Measurements from ENCODE around the gene RTEL1.
"Not testable (repeated sequence)": the region's sequence is repeated elsewhere in the genome, so short reads cannot be mapped to it uniquely, and the experiment has no call there.

Gene RTEL1

DNA sequence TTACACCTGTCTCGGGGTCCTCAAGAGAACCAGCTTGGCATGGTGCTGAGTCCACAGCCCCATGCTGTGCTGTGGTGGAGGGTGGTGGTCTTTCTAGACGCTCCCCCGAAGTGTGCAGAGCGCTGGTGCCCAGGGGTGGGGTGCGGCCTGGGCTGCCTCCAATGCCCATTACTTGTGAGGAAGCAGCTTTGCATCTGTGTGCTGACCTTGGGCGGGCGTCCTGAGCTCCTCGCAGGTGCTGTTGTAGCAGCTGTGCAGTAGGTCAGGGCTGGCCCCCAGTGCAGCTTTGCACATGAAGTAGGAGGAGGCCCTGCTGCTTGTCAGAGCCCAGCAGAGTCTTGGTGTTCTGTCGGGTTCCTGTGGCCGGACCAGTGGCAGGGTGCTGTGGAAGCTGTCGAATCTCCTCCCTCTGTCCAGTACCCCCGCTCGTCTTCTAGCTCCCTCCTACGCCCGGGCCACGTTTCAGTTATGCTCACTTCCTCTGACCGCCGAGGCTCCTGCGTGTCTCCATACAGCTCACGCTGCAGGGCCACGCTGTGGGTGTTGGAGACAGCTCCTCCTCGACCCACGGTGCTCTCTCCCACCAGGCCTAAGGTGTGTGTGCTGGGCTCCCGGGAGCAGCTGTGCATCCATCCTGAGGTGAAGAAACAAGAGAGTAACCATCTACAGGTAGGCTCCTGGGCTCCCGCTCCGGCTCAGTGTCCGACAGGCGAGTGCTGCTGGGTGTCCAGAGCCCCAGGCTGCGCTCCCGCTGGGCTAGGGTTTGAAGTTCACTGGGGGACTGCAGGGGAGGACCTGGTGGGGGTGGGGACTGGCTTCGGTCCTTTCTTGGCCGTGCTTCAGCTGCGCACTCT lies 4.1 kb downstream of the RTEL1 start:
- H3K4me3 ChIP-seq (ENCODE audit: low read depth in 1 of 2, low read length in 2 of 2) = no peak overlapping the region
- H3K36me3 ChIP-seq (ENCODE audit: control insufficient read depth in 1 of 2, insufficient read depth in 2 of 2, low read length in 2 of 2) = peaks cover 14 to 42% of the 10 kb centered on the region in 2 donors
- no peaks in the 10 kb centered on the region for H3K9me3 ChIP-seq (ENCODE audit: control insufficient read depth in 1 of 2, low read length in 2 of 2)
- H3K27me3 ChIP-seq (ENCODE audit: low read depth, low read length) = no peaks in the 10 kb centered on the region
- no peak overlapping the region for H3K27ac ChIP-seq (ENCODE audit: low read length)
- H3K4me1 ChIP-seq (ENCODE audit: control insufficient read depth in 1 of 2, insufficient read depth in 2 of 2, low read length in 2 of 2) = peaks cover 0 to 21% of the 10 kb centered on the region in 2 donors

DNA sequence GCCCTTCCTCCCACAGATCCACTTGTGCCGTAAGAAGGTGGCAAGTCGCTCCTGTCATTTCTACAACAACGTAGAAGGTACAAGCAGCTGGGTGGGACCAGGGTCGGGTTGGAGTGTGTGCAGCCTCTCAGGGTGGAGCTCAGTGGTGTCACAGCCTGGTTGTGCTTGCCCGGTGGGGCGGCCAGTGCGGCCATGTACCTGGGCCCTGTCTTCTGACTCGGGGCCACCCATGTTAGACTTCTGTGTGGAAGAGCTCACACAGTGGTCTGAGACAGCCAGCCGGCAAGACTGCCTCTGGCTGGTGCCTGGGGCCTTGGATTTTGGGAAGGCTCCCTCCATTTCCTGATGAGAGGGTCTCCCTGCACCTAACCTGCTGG lies 4.7 kb downstream of the RTEL1 start:
- H3K36me3 ChIP-seq (ENCODE audit: control insufficient read depth in 1 of 2, insufficient read depth in 2 of 2, low read length in 2 of 2) = peaks cover 14 to 48% of the 10 kb centered on the region in 2 donors
- no peaks in the 10 kb centered on the region for H3K27me3 ChIP-seq (ENCODE audit: low read depth, low read length)
- peaks cover 0 to 15% of the 10 kb centered on the region in 2 donors for H3K4me1 ChIP-seq (ENCODE audit: control insufficient read depth in 1 of 2, insufficient read depth in 2 of 2, low read length in 2 of 2)
- no peak overlapping the region for H3K4me3 ChIP-seq (ENCODE audit: low read depth in 1 of 2, low read length in 2 of 2)
- H3K27ac ChIP-seq (ENCODE audit: low read length) = no peak overlapping the region
- no peaks in the 10 kb centered on the region for H3K9me3 ChIP-seq (ENCODE audit: control insufficient read depth in 1 of 2, low read length in 2 of 2)

- no peaks in the 10 kb centered on the region for H3K9me3 ChIP-seq (ENCODE audit: control insufficient read depth in 1 of 2, low read length in 2 of 2)
- no peak overlapping the region for H3K27ac ChIP-seq (ENCODE audit: low read length)
- peaks cover 0 to 13% of the 10 kb centered on the region in 2 donors for H3K4me1 ChIP-seq (ENCODE audit: control insufficient read depth in 1 of 2, insufficient read depth in 2 of 2, low read length in 2 of 2)
- no peaks in the 10 kb centered on the region for H3K27me3 ChIP-seq (ENCODE audit: low read depth, low read length)
- H3K4me3 ChIP-seq (ENCODE audit: low read depth in 1 of 2, low read length in 2 of 2) = no peak overlapping the region
- H3K36me3 ChIP-seq (ENCODE audit: control insufficient read depth in 1 of 2, insufficient read depth in 2 of 2, low read length in 2 of 2) = peaks cover 18 to 55% of the 10 kb centered on the region in 2 donors
These were observed 5.4 kb downstream of the RTEL1 start for GRCh38 chr20:63663332-63664066.

- H3K4me1 ChIP-seq (ENCODE audit: control insufficient read depth in 1 of 2, insufficient read depth in 2 of 2, low read length in 2 of 2) = peaks cover 0 to 7% of the 10 kb centered on the region in 2 donors
- H3K36me3 ChIP-seq (ENCODE audit: control insufficient read depth in 1 of 2, insufficient read depth in 2 of 2, low read length in 2 of 2) = peaks cover 18 to 63% of the 10 kb centered on the region in 2 donors
- H3K27me3 ChIP-seq (ENCODE audit: low read depth, low read length) = no peaks in the 10 kb centered on the region
- no peaks in the 10 kb centered on the region for H3K9me3 ChIP-seq (ENCODE audit: control insufficient read depth in 1 of 2, low read length in 2 of 2)
- H3K27ac ChIP-seq (ENCODE audit: low read length) = no peak overlapping the region
- H3K4me3 ChIP-seq (ENCODE audit: low read depth in 1 of 2, low read length in 2 of 2) = no peak overlapping the region
These were observed 6.2 kb downstream of the RTEL1 start for GRCh38 chr20:63664143-63664851.

- Histone ChIP-seq H3K4me3 (ENCODE audit: low read depth in 1 of 2, low read length in 2 of 2) (no peak overlapping the region), H3K27me3 (ENCODE audit: low read depth, low read length) (no peaks in the 10 kb centered on the region), H3K4me1 (ENCODE audit: control insufficient read depth in 1 of 2, insufficient read depth in 2 of 2, low read length in 2 of 2) (no peaks in the 10 kb centered on the region), H3K9me3 (ENCODE audit: control insufficient read depth in 1 of 2, low read length in 2 of 2) (no peaks in the 10 kb centered on the region), H3K36me3 (ENCODE audit: control insufficient read depth in 1 of 2, insufficient read depth in 2 of 2, low read length in 2 of 2) (peaks cover 18 to 64% of the 10 kb centered on the region in 2 donors), H3K27ac (ENCODE audit: low read length) (no peak overlapping the region)
These were observed 6.9 kb downstream of the RTEL1 start for GRCh38 chr20:63664861-63665594.

DNA sequence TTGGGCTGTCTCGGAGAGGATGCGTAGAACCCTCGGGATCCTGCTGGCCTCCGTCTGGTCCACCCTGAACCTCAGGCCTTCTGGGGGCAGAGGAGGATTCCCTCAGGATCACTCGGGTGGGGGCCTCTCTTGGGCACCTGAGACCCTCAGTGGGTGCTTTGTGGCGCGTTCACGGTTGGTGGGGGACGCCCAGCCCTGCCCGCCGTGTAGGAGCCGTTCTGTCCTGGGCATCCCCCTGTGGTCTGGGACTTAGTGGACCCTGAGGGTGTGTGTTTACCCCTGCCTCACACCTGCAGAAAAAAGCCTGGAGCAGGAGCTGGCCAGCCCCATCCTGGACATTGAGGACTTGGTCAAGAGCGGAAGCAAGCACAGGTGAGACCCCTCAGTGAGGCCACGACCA lies 7.6 kb downstream of the RTEL1 start:
- peaks cover 18 to 64% of the 10 kb centered on the region in 2 donors for H3K36me3 ChIP-seq (ENCODE audit: control insufficient read depth in 1 of 2, insufficient read depth in 2 of 2, low read length in 2 of 2)

DNA sequence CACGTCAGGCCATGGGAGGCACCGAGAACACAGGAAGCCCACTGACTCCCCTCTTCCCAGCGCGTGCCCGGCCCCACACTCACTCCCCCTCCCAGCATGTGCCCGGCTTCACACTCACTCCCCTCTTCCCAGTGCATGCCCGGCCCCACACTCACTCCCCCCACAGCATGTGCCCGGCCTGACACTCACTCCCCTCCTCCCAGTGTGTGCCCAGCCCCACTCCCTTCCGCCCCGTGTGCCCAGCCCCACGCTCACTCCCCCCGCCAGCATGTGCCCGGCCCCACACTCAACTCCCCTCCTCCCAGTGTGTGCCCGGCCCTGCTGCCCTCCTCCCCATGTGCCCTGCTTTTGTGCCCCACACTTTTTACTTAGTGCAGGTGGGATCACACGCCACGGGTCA lies 9.7 kb downstream of the RTEL1 start:
- Histone ChIP-seq H3K4me1 (ENCODE audit: control insufficient read depth in 1 of 2, insufficient read depth in 2 of 2, low read length in 2 of 2) (no peaks in the 10 kb centered on the region), H3K9me3 (ENCODE audit: control insufficient read depth in 1 of 2, low read length in 2 of 2) (no peaks in the 10 kb centered on the region), H3K27me3 (ENCODE audit: low read depth, low read length) (no peaks in the 10 kb centered on the region), H3K4me3 (ENCODE audit: low read depth in 1 of 2, low read length in 2 of 2) (no peak overlapping the region), H3K36me3 (ENCODE audit: control insufficient read depth in 1 of 2, insufficient read depth in 2 of 2, low read length in 2 of 2) (peaks cover 8 to 51% of the 10 kb centered on the region in 2 donors), H3K27ac (ENCODE audit: low read length) (no peak overlapping the region)

More for the DNA sequence above, 7.6 kb downstream of the RTEL1 start:
- H3K4me3 ChIP-seq (ENCODE audit: low read depth in 1 of 2, low read length in 2 of 2) = no peak overlapping the region
- no peaks in the 10 kb centered on the region for H3K4me1 ChIP-seq (ENCODE audit: control insufficient read depth in 1 of 2, insufficient read depth in 2 of 2, low read length in 2 of 2)
- no peak overlapping the region for H3K27ac ChIP-seq (ENCODE audit: low read length)
- no peaks in the 10 kb centered on the region for H3K27me3 ChIP-seq (ENCODE audit: low read depth, low read length)
- no peaks in the 10 kb centered on the region for H3K9me3 ChIP-seq (ENCODE audit: control insufficient read depth in 1 of 2, low read length in 2 of 2)

DNA sequence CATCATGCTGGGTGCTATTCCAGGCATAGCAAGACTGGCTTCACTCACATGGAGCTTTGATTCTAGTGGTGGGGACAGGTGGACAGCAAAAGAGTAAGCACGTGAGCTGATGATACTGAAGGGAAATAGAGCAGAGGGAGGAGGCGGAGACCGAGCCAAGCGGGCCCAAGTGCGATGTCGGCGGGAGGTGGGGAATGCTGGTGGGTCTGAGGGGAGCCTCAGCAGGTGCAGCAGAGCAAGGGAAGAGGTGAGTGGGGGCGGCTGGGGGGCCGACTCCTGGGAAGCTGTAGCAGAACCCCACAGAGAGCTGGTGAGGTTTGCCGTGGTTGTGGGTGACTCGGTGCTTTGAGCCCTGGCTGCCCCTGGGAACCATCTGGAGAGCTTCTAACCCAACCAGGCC lies 10.2 kb downstream of the RTEL1 start:
- H3K4me3 ChIP-seq (ENCODE audit: low read depth in 1 of 2, low read length in 2 of 2) = no peak overlapping the region
- peaks cover 8 to 49% of the 10 kb centered on the region in 2 donors for H3K36me3 ChIP-seq (ENCODE audit: control insufficient read depth in 1 of 2, insufficient read depth in 2 of 2, low read length in 2 of 2)

GRCh38 chr20:63671695-63672094 lies 13.6 kb downstream of the RTEL1 start:
- H3K4me1 ChIP-seq (ENCODE audit: control insufficient read depth in 1 of 2, insufficient read depth in 2 of 2, low read length in 2 of 2); H3K27ac ChIP-seq (ENCODE audit: low read length); H3K27me3 ChIP-seq (ENCODE audit: low read depth, low read length); H3K4me3 ChIP-seq (ENCODE audit: low read depth in 1 of 2, low read length in 2 of 2); H3K9me3 ChIP-seq (ENCODE audit: control insufficient read depth in 1 of 2, low read length in 2 of 2): not testable (repeated sequence)
- peaks cover 9 to 57% of the 10 kb centered on the region in 2 donors for H3K36me3 ChIP-seq (ENCODE audit: control insufficient read depth in 1 of 2, insufficient read depth in 2 of 2, low read length in 2 of 2)

More for the DNA sequence above, 10.2 kb downstream of the RTEL1 start:
- H3K4me1 ChIP-seq (ENCODE audit: control insufficient read depth in 1 of 2, insufficient read depth in 2 of 2, low read length in 2 of 2) = no peaks in the 10 kb centered on the region
- H3K27ac ChIP-seq (ENCODE audit: low read length) = no peak overlapping the region
- H3K27me3 ChIP-seq (ENCODE audit: low read depth, low read length) = no peaks in the 10 kb centered on the region
- H3K9me3 ChIP-seq (ENCODE audit: control insufficient read depth in 1 of 2, low read length in 2 of 2) = no peaks in the 10 kb centered on the region

DNA sequence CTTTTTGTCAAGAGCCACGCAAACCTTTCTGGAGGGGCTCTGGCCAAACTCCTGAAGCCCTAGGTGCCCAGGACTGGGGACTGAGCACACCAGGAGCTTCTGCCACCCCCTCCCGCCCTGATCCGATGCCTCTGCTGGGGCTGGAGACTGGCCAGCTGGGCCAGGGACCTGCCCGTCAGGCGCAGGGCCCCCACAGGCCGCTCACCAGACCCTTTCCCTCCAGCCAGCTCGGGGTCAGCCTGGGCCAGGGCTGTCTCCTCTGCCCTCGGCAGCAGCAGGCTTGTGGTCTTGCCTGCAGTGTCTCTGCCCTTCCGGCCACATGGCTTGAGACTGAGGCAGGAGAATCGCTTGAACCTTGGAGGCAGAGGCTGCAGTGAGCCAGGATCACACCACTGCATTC lies 14.6 kb downstream of the RTEL1 start:
- peaks cover 9 to 49% of the 10 kb centered on the region in 2 donors for H3K36me3 ChIP-seq (ENCODE audit: control insufficient read depth in 1 of 2, insufficient read depth in 2 of 2, low read length in 2 of 2)
- H3K27me3 ChIP-seq (ENCODE audit: low read depth, low read length) = no peaks in the 10 kb centered on the region
- H3K4me1 ChIP-seq (ENCODE audit: control insufficient read depth in 1 of 2, insufficient read depth in 2 of 2, low read length in 2 of 2) = no peaks in the 10 kb centered on the region
- H3K4me3 ChIP-seq (ENCODE audit: low read depth in 1 of 2, low read length in 2 of 2) = no peak overlapping the region
- no peaks in the 10 kb centered on the region for H3K9me3 ChIP-seq (ENCODE audit: control insufficient read depth in 1 of 2, low read length in 2 of 2)
- H3K27ac ChIP-seq (ENCODE audit: low read length) = no peak overlapping the region

All from muscle layer of duodenum (tissue), 2 donors.